GM18502 (cell line): ENCODE results near the gene CCL17.

Experiments used
- ATAC-seq: cut with Tn5 transposase; IDR thresholded peaks from one replicate; pipeline ENCODE4 v1.9.1; 2021; ENCODE audit warnings: mild to moderate bottlenecking; ENCODE audit not compliant: unreplicated experiment, poor library complexity

Gene CCL17

DNA sequence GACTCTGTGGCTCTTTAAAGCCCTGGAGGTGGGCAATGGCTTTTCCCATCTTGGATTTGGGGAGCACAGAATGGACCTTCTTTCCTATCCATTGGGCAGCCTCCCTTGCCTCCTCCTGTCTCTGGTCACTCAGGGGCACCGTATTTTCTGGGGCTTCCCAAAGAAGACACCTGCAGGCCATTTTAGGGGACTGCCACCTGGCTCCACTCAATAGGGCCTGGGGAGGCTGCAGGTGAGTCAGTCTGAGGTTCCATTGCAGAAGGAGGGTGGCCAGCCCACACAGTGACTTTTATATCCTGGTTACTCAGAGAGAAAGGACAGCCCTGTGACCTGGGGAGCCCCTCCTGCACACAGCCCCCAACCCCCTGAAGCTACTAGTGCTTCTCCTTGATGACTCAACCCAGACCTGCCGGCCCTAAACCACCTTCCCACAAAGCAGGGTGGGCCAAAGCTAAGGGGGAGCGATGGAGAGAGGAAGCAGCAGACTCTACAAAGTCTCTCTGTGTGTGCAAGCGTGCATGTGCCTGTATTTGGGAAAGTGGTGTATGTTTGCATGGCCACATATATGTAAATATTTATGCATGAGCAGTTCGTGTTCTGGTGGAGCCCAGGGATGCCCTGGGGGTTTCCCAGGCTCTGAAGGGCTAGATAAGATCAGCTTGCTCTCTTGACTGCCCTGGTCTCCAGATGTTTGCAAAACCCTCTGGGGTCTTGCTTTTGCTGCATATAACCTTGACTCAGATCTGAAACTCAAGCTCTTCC lies 27.3 kb upstream of the CCL17 start:
- peak; percentile 75 for ATAC-seq

DNA sequence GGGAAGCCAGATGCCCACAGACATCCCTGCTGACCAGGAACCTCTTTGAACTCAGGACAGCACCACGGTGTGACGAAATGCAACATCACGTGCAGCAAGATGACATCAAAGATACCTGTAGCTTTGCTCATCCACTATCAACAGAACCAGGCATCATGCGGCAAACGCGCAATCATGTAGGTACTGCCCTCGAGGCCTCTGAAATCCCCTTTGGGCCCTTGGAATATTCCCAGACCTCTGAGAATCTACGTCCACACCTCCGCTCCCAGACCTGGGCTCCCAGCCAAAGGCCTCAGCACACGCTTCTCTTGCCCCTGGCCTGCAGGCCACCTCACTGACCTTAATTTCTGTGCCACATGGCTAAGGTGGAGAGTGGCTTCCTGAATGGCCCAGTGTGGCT lies 25.0 kb upstream of the CCL17 start:
- no peak for ATAC-seq

DNA sequence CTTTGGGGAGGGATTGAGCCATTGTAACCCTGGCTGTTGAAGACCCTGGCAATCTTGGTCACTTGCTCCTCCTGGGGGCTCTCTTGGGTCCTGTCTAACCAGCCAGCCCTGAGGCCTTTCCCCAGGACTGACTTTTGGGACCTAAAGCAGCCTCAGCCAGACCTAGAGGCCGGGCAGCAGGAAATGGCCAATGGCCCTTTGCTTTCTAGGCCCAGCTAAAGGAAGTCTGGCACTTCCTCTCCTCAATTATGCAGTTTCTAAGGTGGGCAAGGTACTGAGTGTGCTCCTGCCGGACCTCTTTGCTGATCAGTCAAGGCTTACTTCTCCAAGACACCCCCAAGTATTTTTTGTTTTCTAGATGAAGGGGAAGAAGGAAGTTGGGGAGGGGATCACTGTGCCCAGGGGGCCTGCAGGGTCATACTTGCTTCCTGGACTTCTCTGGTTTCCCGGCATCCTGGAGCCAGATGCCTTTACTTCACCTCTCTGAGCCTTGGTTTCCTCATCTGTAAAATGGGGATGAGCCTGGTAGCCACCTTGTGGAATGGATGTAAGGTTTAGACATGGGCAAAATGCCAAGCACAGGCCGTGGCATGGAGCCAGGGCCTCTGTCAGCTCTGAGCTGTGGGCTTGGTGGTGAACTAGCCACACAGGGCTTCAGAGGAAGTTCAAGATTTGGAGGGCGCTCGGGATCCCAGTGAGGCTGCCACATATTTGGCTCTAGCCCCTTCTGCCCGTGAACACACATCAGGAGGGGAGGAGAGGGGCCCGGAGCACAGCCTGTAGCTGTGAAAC lies 23.7 kb upstream of the CCL17 start:
- ATAC-seq = no peak

DNA sequence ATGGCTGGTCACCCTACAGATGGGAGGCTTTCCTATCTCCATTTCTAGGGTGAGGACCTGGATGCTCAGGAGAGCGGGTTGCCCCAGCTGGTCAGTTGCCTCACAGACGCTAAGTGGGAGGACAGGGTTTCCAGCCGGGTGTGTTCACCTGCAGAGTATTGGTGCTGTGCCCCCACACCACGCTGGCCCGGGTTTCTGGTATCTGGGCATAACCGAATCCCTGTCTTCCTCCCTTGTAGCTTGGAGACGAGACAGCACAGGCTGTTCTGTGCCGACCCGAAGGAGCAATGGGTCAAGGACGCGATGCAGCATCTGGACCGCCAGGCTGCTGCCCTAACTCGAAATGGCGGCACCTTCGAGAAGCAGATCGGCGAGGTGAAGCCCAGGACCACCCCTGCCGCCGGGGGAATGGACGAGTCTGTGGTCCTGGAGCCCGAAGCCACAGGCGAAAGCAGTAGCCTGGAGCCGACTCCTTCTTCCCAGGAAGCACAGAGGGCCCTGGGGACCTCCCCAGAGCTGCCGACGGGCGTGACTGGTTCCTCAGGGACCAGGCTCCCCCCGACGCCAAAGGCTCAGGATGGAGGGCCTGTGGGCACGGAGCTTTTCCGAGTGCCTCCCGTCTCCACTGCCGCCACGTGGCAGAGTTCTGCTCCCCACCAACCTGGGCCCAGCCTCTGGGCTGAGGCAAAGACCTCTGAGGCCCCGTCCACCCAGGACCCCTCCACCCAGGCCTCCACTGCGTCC lies 22.6 kb upstream of the CCL17 start:
- ATAC-seq = no peak

DNA sequence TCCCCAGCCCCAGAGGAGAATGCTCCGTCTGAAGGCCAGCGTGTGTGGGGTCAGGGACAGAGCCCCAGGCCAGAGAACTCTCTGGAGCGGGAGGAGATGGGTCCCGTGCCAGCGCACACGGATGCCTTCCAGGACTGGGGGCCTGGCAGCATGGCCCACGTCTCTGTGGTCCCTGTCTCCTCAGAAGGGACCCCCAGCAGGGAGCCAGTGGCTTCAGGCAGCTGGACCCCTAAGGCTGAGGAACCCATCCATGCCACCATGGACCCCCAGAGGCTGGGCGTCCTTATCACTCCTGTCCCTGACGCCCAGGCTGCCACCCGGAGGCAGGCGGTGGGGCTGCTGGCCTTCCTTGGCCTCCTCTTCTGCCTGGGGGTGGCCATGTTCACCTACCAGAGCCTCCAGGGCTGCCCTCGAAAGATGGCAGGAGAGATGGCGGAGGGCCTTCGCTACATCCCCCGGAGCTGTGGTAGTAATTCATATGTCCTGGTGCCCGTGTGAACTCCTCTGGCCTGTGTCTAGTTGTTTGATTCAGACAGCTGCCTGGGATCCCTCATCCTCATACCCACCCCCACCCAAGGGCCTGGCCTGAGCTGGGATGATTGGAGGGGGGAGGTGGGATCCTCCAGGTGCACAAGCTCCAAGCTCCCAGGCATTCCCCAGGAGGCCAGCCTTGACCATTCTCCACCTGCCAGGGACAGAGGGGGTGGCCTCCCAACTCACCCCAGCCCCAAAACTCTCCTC lies 21.9 kb upstream of the CCL17 start:
- ATAC-seq = no peak

DNA sequence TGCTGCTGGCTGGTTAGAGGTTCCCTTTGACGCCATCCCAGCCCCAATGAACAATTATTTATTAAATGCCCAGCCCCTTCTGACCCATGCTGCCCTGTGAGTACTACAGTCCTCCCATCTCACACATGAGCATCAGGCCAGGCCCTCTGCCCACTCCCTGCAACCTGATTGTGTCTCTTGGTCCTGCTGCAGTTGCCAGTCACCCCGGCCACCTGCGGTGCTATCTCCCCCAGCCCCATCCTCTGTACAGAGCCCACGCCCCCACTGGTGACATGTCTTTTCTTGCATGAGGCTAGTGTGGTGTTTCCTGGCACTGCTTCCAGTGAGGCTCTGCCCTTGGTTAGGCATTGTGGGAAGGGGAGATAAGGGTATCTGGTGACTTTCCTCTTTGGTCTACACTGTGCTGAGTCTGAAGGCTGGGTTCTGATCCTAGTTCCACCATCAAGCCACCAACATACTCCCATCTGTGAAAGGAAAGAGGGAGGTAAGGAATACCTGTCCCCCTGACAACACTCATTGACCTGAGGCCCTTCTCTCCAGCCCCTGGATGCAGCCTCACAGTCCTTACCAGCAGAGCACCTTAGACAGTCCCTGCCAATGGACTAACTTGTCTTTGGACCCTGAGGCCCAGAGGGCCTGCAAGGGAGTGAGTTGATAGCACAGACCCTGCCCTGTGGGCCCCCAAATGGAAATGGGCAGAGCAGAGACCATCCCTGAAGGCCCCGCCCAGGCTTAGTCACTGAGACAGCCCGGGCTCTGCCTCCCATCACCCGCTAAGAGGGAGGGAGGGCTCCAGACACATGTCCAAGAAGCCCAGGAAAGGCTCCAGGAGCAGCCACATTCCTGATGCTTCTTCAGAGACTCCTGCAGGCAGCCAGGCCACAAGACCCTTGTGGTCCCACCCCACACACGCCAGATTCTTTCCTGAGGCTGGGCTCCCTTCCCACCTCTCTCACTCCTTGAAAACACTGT lies 21.0 kb upstream of the CCL17 start:
- ATAC-seq = no peak

DNA sequence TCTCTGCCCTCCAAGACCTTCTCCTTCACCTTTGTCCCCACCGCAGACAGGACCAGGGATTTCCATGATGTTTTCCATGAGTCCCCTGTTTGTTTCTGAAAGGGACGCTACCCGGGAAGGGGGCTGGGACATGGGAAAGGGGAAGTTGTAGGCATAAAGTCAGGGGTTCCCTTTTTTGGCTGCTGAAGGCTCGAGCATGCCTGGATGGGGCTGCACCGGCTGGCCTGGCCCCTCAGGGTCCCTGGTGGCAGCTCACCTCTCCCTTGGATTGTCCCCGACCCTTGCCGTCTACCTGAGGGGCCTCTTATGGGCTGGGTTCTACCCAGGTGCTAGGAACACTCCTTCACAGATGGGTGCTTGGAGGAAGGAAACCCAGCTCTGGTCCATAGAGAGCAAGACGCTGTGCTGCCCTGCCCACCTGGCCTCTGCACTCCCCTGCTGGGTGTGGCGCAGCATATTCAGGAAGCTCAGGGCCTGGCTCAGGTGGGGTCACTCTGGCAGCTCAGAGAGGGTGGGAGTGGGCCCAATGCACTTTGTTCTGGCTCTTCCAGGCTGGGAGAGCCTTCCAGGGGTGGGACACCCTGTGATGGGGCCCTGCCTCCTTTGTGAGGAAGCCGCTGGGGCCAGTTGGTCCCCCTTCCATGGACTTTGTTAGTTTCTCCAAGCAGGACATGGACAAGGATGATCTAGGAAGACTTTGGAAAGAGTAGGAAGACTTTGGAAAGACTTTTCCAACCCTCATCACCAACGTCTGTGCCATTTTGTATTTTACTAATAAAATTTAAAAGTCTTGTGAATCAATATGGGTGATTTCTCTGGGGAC lies 20.1 kb upstream of the CCL17 start:
- ATAC-seq = no peak

DNA sequence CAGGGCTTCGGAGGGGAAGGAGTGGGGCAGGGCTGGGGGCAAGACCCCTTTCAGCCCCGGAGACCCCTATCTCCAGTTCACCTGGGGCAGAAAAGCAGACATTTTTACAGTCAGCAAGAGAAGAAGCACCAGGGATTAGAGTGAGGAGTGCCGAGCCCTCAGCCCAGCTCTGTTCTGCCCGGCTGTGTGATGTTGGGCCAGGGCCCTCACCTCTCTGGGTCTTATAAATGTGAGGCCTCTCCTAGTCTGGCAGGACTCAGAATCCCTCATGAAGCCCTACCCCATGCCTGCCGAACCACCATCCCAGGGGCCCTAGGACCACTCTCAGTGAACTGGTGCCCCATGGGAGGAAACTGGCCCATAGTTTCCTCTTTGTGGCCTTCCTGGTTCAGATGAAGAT lies 19.5 kb upstream of the CCL17 start:
- no peak for ATAC-seq

DNA sequence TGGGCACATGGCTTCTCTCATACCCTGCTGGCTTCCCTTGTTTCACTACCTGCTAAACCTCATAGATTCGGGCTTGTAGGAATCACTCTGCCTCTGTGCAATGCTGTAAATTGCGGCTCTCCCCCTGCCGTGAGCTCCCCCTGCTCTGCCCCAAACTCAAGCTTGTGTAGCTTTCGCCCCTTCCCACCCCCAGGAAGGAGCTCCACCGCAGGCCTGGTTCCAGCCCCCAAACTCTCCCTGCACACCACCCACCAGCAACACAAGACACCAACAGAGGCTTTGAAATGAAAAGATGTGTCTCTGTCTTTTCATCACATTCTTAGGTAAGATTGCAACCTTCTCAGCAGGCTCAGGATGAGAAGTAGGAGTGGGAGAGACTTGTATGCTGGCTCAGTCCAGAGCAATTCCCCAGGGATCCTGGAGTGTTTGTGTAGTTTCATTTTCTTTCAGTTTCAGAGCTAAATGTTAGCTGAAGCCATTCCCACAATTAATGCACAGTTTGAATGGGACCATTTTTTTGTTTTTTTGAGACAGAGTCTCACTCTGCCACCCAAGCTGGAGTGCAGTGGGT lies 18.1 kb upstream of the CCL17 start:
- ATAC-seq = no peak

DNA sequence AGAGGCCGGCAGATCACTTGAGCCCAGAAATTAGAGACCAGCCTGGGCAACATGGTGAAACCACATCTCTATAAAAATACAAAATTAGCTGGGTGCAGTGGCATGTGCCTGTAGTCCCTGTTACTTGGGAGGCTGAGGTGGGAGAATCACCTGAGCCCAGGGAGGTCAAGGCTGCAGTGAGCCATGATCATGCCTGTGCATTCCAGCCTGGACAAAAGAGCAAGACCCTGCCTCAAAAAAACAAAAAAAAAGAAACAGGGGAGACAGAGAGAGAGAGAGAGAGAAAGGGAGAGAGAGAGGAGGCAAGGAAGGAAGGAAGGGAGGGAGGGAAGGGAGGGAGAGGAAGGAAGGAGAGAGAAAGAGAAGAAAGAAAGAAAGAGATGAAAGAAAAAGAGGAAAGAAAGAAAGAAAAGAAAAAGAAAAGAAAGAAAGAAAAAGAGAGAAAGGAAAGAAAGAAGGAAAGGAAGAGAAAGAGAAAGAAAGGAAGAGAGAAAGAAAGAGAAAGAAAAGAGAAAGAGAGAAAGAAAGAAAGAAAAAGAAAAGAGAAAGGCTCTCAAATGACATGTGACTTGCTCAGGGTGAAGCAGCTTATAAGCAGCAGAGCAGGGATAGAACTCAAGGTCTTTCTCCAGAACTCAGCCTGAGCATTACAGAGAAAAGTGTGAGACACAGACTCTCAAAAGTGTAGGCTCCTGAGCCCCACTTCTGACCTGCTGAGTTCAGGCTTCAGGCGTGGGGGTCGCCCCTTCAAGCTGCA lies 16.8 kb upstream of the CCL17 start:
- peak; percentile 40 for ATAC-seq

DNA sequence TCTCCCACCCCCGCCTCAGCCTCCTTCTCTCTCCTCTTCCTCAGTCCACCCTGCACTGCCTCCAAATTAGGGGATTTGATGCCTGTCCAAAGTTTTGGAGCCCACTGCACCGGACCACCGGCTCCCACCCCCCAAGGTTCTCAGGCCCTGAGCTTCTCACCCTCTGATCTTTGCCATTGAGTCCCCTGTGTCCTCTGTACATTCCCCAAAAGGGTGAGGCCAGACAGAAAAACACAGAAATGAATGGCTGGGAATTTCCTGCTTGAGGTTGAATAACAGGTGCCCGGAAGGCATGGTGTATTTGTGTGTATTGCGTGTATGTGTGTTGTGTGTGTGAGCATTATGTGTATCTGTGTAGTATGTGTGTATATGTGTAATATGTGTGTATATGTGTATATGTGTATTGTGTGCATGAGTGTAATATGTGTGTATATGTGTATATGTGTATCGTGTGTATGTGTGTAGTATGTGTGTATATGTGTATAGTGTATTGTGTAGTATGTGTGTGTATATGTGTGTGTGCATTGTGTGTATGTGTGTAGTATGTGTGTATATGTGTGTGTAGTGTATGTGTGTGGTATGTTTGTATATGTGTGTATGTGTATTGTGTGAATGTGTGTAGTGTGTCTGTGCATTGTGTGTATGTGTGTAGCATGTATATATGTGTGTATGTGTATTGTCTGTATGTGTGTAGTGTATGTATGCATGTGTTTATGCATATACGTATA lies 16.0 kb upstream of the CCL17 start:
- ATAC-seq = peak; percentile 54

DNA sequence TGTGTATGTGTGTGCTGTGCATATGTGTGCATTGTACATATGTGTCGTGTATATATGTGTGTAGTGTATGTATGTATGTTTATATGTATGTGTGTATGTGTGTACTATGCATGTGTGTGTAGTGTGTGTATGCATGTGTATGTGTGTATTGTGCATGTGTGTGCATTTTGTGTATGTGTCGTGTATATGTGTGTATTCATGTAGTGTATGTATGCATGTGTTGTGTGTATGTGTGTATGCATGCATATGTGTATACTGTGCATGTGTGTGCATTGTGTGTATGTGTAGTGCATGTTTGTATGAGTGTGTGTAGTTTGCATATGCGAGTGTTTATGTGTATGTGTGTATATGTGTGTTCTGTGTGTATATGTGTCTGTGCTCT lies 15.5 kb upstream of the CCL17 start:
- ATAC-seq = no peak

DNA sequence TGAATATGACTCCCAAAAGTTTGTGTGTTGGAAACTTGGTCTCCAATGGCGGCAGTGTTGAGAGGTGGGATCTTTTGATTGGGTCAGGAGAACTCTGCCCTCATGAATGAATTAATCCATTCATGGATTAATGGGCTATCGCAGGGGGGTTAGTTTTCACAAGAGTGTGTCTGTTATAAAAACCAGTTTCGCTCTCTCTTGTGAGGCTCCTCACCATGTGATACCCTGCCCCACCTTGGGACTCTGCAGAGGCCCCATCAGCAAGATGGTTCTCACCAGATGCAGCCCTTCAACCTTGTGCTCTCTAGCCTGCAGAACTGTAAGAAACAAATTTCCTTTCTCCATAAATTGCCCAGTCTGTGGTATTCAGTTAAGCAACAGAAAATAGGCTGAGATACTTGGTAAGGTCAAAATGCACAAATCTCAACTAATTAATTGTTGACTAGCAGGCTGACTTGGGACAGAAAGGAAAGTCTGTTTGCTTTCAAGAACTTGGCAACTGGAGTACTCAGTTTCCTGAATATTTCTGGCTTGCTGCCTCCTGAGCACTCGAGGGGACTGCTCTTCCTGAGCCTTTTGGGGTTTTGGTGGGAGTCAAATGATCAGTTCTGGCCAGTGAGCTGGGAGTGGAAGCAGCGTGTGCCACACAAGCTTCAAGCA lies 13.8 kb upstream of the CCL17 start:
- no peak for ATAC-seq

DNA sequence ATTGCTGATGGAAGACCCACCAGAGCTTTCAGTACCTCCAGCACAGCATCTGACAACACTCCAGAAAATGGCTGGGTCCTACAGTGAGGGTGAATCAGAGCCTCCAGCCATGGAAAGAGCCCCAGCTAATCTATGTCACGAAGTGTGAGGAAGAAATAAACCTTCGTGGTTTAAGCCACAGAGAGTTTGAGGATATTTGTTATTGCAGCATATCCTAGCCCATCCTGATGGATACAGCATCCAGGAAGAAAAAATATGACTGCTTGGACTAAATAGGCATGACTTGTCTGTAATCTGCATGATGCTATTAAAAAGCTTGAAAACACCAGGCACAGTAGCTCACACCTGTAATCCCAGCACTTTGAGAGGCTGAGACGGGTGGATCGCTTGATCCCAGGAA lies 13.3 kb upstream of the CCL17 start:
- no peak for ATAC-seq

DNA sequence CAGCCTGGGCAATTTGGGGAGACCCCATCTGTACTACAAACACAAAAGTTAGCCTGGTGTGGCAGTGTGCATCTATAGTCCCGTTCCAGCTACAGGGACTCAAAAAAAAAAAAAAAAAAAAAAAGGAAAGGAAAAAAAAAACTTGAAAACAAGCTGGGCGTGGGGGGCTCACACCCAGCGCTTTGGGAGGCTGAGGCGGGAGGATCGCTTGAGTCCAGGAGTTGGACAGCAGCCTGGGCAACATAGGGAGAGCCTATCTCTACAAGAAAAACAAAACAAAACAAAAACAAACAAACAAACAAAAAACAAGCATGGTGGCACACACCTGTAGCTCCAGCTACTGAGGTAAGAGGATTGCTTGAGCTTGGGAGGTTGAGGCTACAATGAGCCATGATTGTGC lies 12.9 kb upstream of the CCL17 start:
- ATAC-seq = no peak

DNA sequence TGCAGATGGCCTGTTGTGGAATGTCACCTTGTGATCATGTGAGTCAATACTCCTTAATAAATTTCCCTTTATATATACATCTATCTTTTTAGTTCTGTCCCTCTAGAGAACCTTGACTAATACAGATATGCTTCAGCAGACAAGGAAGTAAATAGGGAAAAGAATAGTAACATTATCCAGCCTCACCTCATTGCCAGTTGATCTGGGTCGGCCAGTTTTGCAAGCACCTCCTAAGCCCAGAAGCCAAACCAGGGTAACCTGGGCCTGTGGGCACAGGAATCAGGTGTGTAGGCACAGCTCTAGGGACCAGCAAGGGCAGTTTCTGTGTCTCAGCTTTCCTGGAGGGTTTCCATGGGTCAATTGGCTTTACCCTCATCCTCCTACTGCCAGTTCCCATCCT lies 11.9 kb upstream of the CCL17 start:
- no peak for ATAC-seq
